Fibroblast of mammary gland (primary cell): ENCODE measurements around the gene SCRG1.

Experiments used
- DNase-seq: peaks from one replicate; pipeline ENCODE4 v3.0.0-alpha.2; 2010; ENCODE audit warnings: low read depth
- H3K4me3 ChIP-seq: 2 replicates; pipeline ENCODE4 v1.5.1; 2011; ENCODE audit warnings: low read depth, mild to moderate bottlenecking, low read length, moderate library complexity; ENCODE audit not compliant: control insufficient read depth
- TF ChIP-seq, protein P1 (sequence below): conservative IDR thresholded peaks from 2 replicates; pipeline ENCODE4 v1.5.1; 2011; ENCODE audit warnings: low read depth, low read length, inconsistent platforms; ENCODE audit not compliant: control insufficient read depth, insufficient read depth

SCRG1 gene

GRCh38 chr4:173436771-173437265 lies 37.9 kb upstream of the SCRG1 start:
- TF ChIP-seq, protein P1, sequence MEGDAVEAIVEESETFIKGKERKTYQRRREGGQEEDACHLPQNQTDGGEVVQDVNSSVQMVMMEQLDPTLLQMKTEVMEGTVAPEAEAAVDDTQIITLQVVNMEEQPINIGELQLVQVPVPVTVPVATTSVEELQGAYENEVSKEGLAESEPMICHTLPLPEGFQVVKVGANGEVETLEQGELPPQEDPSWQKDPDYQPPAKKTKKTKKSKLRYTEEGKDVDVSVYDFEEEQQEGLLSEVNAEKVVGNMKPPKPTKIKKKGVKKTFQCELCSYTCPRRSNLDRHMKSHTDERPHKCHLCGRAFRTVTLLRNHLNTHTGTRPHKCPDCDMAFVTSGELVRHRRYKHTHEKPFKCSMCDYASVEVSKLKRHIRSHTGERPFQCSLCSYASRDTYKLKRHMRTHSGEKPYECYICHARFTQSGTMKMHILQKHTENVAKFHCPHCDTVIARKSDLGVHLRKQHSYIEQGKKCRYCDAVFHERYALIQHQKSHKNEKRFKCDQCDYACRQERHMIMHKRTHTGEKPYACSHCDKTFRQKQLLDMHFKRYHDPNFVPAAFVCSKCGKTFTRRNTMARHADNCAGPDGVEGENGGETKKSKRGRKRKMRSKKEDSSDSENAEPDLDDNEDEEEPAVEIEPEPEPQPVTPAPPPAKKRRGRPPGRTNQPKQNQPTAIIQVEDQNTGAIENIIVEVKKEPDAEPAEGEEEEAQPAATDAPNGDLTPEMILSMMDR: no peak
- DNase-seq: no peak
- H3K4me3 ChIP-seq: no peak overlapping the region

DNA sequence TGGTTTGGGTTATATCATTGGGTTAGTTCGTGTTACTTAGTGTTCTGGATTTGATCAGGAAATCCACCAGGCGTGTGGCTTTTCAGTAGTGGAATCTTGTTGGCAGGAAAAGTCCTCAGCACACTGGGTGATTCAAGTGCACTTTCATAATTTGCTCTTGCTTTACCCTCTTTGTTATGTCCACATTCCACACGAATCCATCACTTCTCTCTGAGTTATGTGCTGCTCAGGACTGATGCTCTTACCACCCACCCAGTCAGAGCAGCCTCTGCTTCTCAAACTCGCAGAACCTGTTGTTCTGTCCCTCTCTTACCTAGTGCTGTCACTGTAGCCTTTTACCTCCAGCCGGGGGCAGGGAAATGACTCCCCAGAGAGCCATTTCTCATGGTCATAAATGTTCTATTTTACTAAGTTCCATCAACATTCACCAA lies 37.2 kb upstream of the SCRG1 start:
- TF ChIP-seq, protein P1: no peak
- peak; percentile 93 for DNase-seq
- no peak overlapping the region for H3K4me3 ChIP-seq

GRCh38 chr4:173434231-173434630 lies 35.3 kb upstream of the SCRG1 start:
- TF ChIP-seq, protein P1: no peak
- H3K4me3 ChIP-seq: no peak overlapping the region
- DNase-seq: no peak

GRCh38 chr4:173433447-173433846 lies 34.5 kb upstream of the SCRG1 start:
- DNase-seq: no peak
- no peak overlapping the region for H3K4me3 ChIP-seq
- TF ChIP-seq, protein P1: no peak

GRCh38 chr4:173432430-173432829 lies 33.5 kb upstream of the SCRG1 start:
- DNase-seq: no peak
- TF ChIP-seq, protein P1: no peak

DNA sequence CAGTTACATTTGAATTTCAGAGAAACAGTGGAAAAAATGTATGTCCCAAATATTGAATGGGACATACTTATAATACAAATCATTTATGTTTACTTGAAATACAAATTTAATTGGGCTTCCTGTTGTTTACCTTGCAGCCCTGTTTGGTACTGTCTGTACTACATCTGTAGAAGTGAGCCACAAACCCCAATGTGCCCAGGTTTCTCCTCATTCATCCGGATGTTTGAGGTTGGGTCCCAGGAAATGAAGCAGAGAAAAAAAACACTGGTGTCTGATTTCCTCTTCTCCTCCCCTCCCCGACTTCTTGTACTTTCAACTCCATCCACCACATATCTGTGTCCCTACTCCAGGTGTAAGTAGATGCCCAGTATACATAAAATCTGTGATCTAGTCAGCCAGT lies 27.1 kb upstream of the SCRG1 start:
- TF ChIP-seq, protein P1: no peak
- no peak overlapping the region for H3K4me3 ChIP-seq
- DNase-seq: no peak

More at GRCh38 chr4:173432430-173432829, 33.5 kb upstream of the SCRG1 start:
- no peak overlapping the region for H3K4me3 ChIP-seq
